ENCODE data around the gene ZNF334.

- TF ChIP-seq CTCF (optimal IDR thresholded peaks at IDR 0.05 in 1 of 3, IDR thresholded peaks at IDR 0.05 in 1 of 3, conservative IDR thresholded peaks at IDR 0.05 in 1 of 3; ENCODE audit: extremely low read depth in 1 of 3, insufficient read depth in 2 of 3, low read length in 3 of 3) (no peak), EZH2 (IDR thresholded peaks at IDR 0.05; ENCODE audit: low read length) (no peak)
Measured at GRCh38 chr20:46464451-46464850, 48.9 kb downstream of the ZNF334 start.
